GM04503 (cell line): Measurements from ENCODE around the gene ENKUR.
"Not testable (repeated sequence)": the region's sequence is repeated elsewhere in the genome, so short reads cannot be mapped to it uniquely, and the experiment has no call there.

ENCODE experiments used
- DNase-seq: peaks from one replicate; pipeline ENCODE4 v3.0.0-alpha.2; 2012; ENCODE audit warnings: low read depth

ENKUR gene

GRCh38 chr10:24973163-24973562, 42.8 kb downstream of the ENKUR start:
- no peak for DNase-seq

- DNase-seq: no peak
Observed at GRCh38 chr10:24971374-24971773, 44.6 kb downstream of the ENKUR start.

GRCh38 chr10:24969841-24970281, 46.1 kb downstream of the ENKUR start:
- DNase-seq: peak; percentile 56

GRCh38 chr10:24968951-24969350, 47.0 kb downstream of the ENKUR start:
- DNase-seq: not testable (repeated sequence)

- DNase-seq: no peak
Observed at GRCh38 chr10:24968349-24968748, 47.6 kb downstream of the ENKUR start.

GRCh38 chr10:24966962-24967481, 48.9 kb downstream of the ENKUR start:
- DNase-seq: no peak

- no peak for DNase-seq
Observed at GRCh38 chr10:24965051-24965450, 50.9 kb downstream of the ENKUR start.

- no peak for DNase-seq
Observed at GRCh38 chr10:24963521-24964041, 52.4 kb downstream of the ENKUR start.

GRCh38 chr10:24962995-24963394, 53.0 kb downstream of the ENKUR start:
- no peak for DNase-seq

GRCh38 chr10:24961582-24961981, 54.4 kb downstream of the ENKUR start:
- no peak for DNase-seq

- DNase-seq: no peak
Observed at GRCh38 chr10:24959382-24959730, 56.6 kb downstream of the ENKUR start.

- DNase-seq: peak; percentile 53
Observed at GRCh38 chr10:24958721-24959381, 57.1 kb downstream of the ENKUR start.

GRCh38 chr10:24958091-24958720, 57.8 kb downstream of the ENKUR start:
- peak; percentile 92 for DNase-seq

GRCh38 chr10:24957624-24958051, 58.3 kb downstream of the ENKUR start:
- peak; percentile 56 for DNase-seq

GRCh38 chr10:24953675-24954074, 62.3 kb downstream of the ENKUR start:
- DNase-seq: no peak

GRCh38 chr10:24952707-24953645, 63.0 kb downstream of the ENKUR start:
- DNase-seq: no peak

GRCh38 chr10:24952143-24952706, 63.7 kb downstream of the ENKUR start, which contains the start of gene PRTFDC1:
TSS of gene PRTFDC1 (minus strand) at chr10:24952606. CDS start at chr10:24952575, 31 bp downstream.
- no peak for DNase-seq

GRCh38 chr10:24951201-24952142, 64.5 kb downstream of the ENKUR start:
- DNase-seq: no peak

- DNase-seq: no peak
Observed at GRCh38 chr10:24950439-24950838, 65.5 kb downstream of the ENKUR start.

GRCh38 chr10:24949616-24950015, 66.3 kb downstream of the ENKUR start:
- no peak for DNase-seq
